Mesendoderm (in vitro differentiated cells): ENCODE measurements around the gene ABHD17A.

Experiments
- DNase-seq: peaks from one replicate; pipeline ENCODE4 v3.0.0; 2013
- H2AK5ac ChIP-seq: 2 replicates; pipeline ENCODE4 v1.6.1; 2013; ENCODE audit warnings: low read length, inconsistent platforms
- H2BK120ac ChIP-seq: 2 replicates; pipeline ENCODE4 v1.6.1; 2013; ENCODE audit warnings: low read depth, mild to moderate bottlenecking, low read length, moderate library complexity, mixed read lengths
- H2BK15ac ChIP-seq: replicated peaks from 2 replicates; pipeline ENCODE4 v1.6.1; 2013; ENCODE audit warnings: low read depth, mild to moderate bottlenecking, moderate library complexity
- H2BK5ac ChIP-seq: 2 replicates; pipeline ENCODE4 v1.6.1; 2013; ENCODE audit warnings: low read length, inconsistent platforms
- H3K18ac ChIP-seq: 2 replicates; pipeline ENCODE4 v1.6.1; 2013; ENCODE audit warnings: mild to moderate bottlenecking, low read length, mixed read lengths
- H3K23ac ChIP-seq: one replicate; pipeline ENCODE4 v1.6.1; 2013; ENCODE audit warnings: low read length
- H3K27ac ChIP-seq: 2 replicates; pipeline ENCODE4 v1.5.1; 2013; ENCODE audit warnings: low read depth, mild to moderate bottlenecking, inconsistent platforms, low read length, moderate library complexity
- H3K27me3 ChIP-seq: 2 replicates; pipeline ENCODE4 v1.6.1; 2013; ENCODE audit warnings: low read length, control low read depth, mild to moderate bottlenecking, inconsistent platforms; ENCODE audit not compliant: insufficient read depth, poor library complexity
- H3K36me3 ChIP-seq: 2 replicates; pipeline ENCODE4 v1.6.1; 2013; ENCODE audit warnings: low read length, inconsistent platforms; ENCODE audit not compliant: control insufficient read depth, insufficient read depth
- H3K4ac ChIP-seq: one replicate; pipeline ENCODE4 v1.6.1; 2013; ENCODE audit warnings: low read depth, mild to moderate bottlenecking, low read length, moderate library complexity
- H3K4me1 ChIP-seq: 2 replicates; pipeline ENCODE4 v1.6.1; 2013; ENCODE audit warnings: low read depth, low read length, inconsistent platforms; ENCODE audit not compliant: control insufficient read depth
- H3K4me2 ChIP-seq: 2 replicates; pipeline ENCODE4 v1.6.1; 2013; ENCODE audit warnings: low read length
- H3K4me3 ChIP-seq: 2 replicates; pipeline ENCODE4 v1.5.1; 2013; ENCODE audit warnings: mild to moderate bottlenecking, low read length
- H3K56ac ChIP-seq: one replicate; pipeline ENCODE4 v1.6.1; 2013; ENCODE audit warnings: low read length
- H3K79me1 ChIP-seq: 2 replicates; pipeline ENCODE4 v1.6.1; 2013; ENCODE audit warnings: low read length, inconsistent platforms
- H3K79me2 ChIP-seq: 2 replicates; pipeline ENCODE4 v1.6.1; 2013; ENCODE audit warnings: mild to moderate bottlenecking, low read length; ENCODE audit not compliant: control insufficient read depth, insufficient read depth
- H3K9ac ChIP-seq: 2 replicates; pipeline ENCODE4 v1.6.1; 2013; ENCODE audit warnings: low read length, inconsistent platforms
- H4K5ac ChIP-seq: one replicate; pipeline ENCODE4 v1.6.1; 2013; ENCODE audit warnings: low read length
- H4K8ac ChIP-seq: one replicate; pipeline ENCODE4 v1.6.1; 2013; ENCODE audit warnings: low read depth, mild to moderate bottlenecking, control low read depth, low read length, moderate library complexity
- WGBS: extraction: QIAGEN DNeasy Blood & Tissue Kit; methylation state at CpG from one replicate; pipeline ENCODE4 v1.1.7; 2013; ENCODE audit warnings: low lambda C conversion rate, missing lambda C conversion rate; ENCODE audit not compliant: insufficient coverage; ENCODE audit errors: extremely low coverage; 5-methylcytosine and 5-hydroxymethylcytosine counted together

The ABHD17A gene

DNA sequence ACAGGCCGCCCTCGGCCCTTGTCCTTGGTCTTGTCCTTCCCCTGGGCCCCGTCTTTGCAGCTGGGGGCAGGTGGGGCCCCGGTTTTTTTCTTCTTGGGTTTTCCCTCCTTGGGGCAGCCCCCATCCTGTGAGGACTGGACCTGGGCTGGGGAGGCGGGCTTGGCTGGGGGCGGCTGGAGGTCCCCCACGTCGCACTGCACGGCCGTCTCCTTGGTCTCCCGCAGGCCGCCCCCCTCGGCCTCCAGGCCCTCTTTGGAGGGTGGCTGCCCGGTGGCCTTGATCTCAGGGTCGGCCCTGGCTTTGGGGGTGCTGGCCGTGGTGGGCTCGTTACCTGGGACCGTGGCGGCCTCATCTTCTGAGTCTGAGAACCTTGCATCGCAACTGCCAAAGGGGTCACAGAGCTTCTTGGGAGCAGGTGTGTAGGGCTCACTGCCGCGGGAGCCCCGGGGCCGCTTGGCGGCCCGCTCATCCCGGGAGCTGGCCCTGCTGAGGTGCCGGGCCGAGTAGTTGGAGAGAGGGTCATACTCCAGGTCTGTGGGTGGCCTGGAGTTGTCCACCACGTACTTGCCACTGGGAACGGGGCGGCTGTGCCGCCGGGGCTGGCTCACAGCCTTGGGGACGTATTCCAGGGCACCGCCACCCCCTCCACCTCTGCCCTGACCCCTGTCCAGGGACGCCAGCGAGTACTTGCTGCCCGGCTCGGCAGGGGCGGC lies 57.6 kb downstream of the ABHD17A start:
- peak overlapping the region; percentile 62 for H3K56ac ChIP-seq
- no peak overlapping the region for H3K4me2 ChIP-seq
- H3K4me3 ChIP-seq, result no peak overlapping the region
- H2BK120ac ChIP-seq, result no peak overlapping the region
- WGBS, result no CpG with 5 or more reads among the region's 41 CpGs
- no peak overlapping the region for H4K8ac ChIP-seq
- H4K5ac ChIP-seq, result no peak overlapping the region
- DNase-seq, result no peak
- no peak overlapping the region for H3K4ac ChIP-seq
- H3K27ac ChIP-seq, result peak overlapping the region; percentile 36
- H3K79me2 ChIP-seq, result peaks cover 1% of the 10 kb centered on the region
- peak overlapping the region; percentile 38 for H3K9ac ChIP-seq
- H3K36me3 ChIP-seq, result peaks cover 2% of the 10 kb centered on the region
- H2BK15ac ChIP-seq, result no peak overlapping the region
- no peak overlapping the region for H2AK5ac ChIP-seq
- no peak overlapping the region for H2BK5ac ChIP-seq
- H3K79me1 ChIP-seq, result peaks cover 14% of the 10 kb centered on the region
- no peak overlapping the region for H3K18ac ChIP-seq
- H3K23ac ChIP-seq, result no peak overlapping the region
- H3K27me3 ChIP-seq, result no peaks in the 10 kb centered on the region
- no peaks in the 10 kb centered on the region for H3K4me1 ChIP-seq
